IPS-NIHi11 (cell line): Measurements from ENCODE around the gene PRRT2.
"Not testable (repeated sequence)": the region's sequence is repeated elsewhere in the genome, so short reads cannot be mapped to it uniquely, and the experiment has no call there.

ENCODE experiments used
- DNase-seq: peaks from one replicate; pipeline ENCODE4 v3.0.0; 2012; ENCODE audit warnings: mixed read lengths, low spot score

Gene PRRT2

GRCh38 chr16:29790949-29791844 is 20.8 kb upstream of the PRRT2 start:
- DNase-seq, result no peak

GRCh38 chr16:29791845-29792807 is 19.9 kb upstream of the PRRT2 start:
- DNase-seq, result no peak

- DNase-seq, result not testable (repeated sequence)
These were observed 18.8 kb upstream of the PRRT2 start for GRCh38 chr16:29793153-29793552.

DNA sequence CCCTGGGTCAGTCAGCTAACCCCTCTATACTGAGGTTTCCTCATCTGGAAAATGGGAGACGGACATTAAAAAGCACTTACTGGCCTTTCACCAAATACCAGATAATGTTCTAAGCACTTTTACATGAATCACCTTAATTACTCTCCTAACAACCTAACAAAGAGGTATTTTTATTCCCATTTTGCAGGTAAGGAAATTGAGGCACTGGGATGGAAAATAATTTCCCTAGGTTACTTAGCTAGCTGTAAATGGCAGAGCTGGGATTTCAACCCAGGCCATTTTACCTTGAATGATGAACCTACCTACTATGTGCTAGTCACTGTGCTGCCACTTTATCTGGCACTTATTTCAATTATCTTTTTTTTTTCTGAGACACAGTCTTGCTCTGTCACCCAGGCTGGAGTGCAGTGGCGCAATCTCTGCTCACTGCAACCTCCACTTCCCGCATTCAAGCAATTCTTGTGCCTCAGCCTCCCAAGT is 17.7 kb upstream of the PRRT2 start:
- no peak for DNase-seq

- DNase-seq, result no peak
These were observed 9.5 kb upstream of the PRRT2 start for GRCh38 chr16:29802416-29802935.

- no peak for DNase-seq
These were observed 8.0 kb upstream of the PRRT2 start for GRCh38 chr16:29804020-29804419.

- no peak for DNase-seq
These were observed 7.3 kb upstream of the PRRT2 start for GRCh38 chr16:29804455-29805231.

DNA sequence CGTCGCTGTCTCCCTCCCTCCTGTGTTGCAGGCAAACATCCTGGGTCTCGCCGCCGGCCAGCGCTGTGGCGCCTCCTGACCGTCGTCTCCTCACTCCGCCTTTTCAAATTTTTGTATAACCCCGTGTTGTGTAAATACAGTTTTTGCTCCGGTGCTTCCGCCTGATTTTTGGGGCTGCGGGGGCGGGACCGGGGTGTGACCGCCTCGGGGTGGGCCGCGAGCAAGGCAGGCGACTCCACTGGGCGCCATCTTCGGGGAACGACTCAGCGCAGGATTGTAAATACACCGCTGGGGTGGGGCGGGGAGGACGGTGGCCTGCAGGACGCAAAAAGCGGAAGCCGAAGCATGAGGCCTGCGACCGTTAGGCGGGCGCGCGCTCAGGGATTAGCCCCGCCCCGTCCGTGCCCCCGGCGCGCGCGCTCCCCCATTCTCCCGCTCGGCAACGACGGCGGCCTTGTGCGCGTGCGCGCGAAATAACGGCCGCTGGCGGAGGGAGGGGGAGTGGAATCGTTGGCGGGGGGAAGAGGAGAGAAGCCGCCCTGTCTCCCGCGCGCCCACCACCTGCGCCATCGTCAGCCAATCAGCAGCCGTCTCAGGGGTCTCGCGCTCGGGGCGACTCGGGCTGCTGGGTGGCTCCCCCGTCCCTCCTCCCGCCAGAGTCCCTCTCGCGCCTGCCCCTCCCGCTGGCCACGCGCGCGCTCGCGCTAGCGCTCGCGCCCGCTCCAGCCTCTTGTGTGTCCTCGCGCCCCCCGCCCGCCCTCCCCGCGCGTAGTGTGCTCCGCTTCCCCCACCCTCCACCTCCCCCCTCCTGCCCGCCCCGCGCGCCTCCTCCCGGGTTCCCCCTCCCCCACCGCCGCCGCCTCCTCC is 6.5 kb upstream of the PRRT2 start:
- DNase-seq, result peak; percentile 88

- DNase-seq, result no peak
These were observed 5.9 kb upstream of the PRRT2 start, which contains the start of gene MAZ for GRCh38 chr16:29806099-29806579. Gene MAZ, plus strand, starts transcription at chr16:29806529. Its CDS starts 173 bp downstream, at chr16:29806702.

DNA sequence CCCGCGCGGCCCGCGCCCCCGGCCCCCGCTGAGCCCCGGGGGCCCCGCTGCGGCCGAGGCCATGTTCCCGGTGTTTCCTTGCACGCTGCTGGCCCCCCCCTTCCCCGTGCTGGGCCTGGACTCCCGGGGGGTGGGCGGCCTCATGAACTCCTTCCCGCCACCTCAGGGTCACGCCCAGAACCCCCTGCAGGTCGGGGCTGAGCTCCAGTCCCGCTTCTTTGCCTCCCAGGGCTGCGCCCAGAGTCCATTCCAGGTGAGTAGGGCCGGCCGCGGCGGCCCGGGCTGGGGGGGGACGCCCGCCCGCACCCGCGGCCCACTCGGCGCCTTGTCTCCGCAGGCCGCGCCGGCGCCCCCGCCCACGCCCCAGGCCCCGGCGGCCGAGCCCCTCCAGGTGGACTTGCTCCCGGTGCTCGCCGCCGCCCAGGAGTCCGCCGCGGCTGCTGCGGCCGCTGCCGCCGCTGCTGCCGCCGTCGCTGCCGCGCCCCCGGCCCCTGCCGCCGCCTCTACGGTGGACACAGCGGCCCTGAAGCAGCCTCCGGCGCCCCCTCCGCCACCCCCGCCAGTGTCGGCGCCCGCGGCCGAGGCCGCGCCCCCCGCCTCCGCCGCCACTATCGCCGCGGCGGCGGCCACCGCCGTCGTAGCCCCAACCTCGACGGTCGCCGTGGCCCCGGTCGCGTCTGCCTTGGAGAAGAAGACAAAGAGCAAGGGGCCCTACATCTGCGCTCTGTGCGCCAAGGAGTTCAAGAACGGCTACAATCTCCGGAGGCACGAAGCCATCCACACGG is 5.2 kb upstream of the PRRT2 start:
- DNase-seq, result peak; percentile 47

- peak; percentile 37 for DNase-seq
These were observed 4.4 kb upstream of the PRRT2 start for GRCh38 chr16:29807426-29808218.

DNA sequence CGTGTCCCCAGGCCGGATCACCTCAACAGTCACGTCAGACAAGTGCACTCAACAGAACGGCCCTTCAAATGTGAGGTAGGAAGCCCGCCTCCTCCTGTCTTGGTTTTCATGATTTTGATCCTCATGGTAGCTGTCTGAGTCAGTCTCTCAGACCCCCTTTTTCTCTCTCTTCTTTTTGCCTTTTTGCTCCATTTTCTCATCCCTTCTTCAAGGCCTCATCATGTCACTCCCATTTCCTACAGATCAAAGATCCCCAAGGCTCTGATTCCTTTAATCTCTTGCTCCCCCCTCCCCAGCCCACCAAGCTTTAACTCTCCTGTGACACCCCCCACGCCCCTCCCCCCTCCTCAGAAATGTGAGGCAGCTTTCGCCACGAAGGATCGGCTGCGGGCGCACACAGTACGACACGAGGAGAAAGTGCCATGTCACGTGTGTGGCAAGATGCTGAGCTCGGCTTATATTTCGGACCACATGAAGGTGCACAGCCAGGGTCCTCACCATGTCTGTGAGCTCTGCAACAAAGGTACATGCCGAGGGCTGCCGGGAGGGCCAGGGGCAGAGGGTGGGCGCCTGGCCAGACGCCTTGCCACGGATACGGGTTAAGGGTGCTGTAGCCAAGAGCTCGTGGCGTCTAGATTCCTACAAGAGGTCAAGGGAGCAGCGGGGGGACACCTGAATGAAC is 3.6 kb upstream of the PRRT2 start:
- DNase-seq, result no peak

DNA sequence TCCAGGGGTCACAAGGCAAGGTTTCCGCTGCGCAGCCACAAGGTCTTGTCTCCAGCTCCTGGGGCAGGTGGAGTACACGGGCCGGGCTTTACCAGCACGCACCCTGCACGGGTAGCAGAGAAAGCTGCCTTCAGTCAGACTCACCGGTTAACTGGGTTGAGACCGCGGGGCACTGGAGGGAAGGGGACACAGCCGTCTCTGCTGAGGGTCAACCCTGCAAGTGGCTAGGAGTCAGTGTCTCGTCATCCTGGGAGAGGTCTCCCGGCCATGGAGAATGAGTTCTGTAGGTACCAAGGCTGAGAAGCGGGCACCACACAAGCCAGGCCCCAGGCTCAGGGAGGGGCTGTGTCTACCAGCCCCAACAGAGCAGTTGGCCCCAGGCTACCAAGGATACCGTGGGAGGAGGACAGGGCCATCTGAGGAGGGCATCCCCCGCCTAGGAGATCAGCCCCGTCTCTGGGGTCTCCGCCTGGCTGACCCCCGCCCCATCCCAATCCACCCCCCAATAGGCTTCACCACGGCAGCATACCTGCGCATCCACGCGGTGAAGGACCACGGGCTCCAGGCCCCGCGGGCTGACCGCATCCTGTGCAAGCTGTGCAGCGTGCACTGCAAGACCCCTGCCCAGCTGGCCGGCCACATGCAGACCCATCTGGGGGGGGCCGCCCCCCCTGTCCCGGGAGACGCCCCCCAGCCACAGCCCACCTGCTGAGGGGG is 2.8 kb upstream of the PRRT2 start:
- DNase-seq, result no peak

DNA sequence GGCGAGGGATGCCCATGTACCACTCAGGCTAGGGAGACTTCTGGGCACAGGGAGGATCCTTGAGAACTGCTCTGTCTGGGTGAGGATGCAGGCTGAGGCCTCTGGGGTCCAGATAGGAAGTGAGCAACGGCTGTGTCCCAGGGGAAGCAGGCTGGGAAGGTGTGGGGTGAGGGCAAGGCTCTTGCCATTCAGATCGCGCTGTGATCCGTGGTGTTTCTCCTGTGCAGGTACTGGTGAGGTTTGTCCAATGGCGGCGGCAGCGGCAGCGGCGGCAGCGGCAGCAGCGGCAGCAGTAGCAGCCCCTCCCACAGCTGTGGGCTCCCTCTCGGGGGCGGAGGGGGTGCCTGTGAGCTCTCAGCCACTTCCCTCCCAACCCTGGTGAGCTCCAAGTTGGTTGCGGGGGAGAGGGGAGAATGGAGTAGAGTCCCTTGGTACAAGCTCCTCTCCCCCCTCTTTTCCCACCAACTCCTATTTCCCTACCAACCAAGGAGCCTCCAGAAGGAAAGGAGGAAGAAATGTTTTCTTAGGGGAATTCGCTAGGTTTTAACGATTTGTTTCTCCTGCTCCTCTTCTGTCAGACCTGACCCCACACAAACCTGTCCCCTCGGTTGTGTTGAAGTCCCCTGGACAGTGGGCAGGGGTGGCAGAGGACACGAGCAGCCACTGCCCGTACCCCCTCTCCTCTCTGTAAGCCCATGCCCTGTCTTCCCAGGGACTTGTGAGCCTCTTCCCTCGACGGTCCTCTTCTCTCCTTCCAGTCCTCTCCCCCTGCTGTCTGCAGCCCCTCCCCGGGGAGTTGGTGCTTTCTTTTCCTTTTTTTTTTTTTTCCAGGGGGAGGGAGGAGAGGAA is 1.9 kb upstream of the PRRT2 start:
- no peak for DNase-seq

DNA sequence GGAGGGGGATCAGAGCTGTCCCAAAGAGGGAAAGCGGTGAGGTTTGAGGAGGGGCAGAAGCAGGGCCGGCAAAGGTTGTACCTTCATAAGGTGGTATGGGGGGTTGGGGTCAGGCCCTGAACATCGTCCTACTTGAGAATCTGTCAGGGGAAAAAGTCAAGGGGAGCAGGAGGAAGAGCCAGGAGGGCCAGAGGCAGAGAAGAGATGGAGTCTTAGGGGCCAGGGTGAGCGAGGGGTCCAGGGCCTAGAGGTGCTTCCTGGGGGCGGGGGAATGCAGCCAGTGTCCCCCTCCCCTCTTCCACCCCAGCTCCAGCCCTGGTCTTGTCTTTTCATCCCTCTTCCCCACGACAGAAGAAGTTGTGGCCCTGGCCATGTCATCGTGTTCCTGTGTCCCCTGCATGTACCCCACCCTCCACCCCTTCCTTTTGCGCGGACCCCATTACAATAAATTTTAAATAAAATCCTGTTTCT is 1.3 kb upstream of the PRRT2 start:
- no peak for DNase-seq

GRCh38 chr16:29811170-29811895 is 660 bp upstream of the PRRT2 start:
- DNase-seq, result peak; percentile 78
